CD14-positive monocyte (primary cell): ENCODE data around the gene PTPN20. TPM values are rescaled to one million over a fixed set of nuclear protein-coding genes. Genes with fewer than 3 reads are reported as not detected.

Source experiments
- DNase-seq, 3 donors: peaks; one replicate each; pipeline ENCODE4 v3.0.0-alpha.2; 2011 to 2022
- H2AFZ ChIP-seq: 2 replicates; pipeline ENCODE4 v1.6.0; 2012; ENCODE audit warnings: mild to moderate bottlenecking, low read depth, low read length, inconsistent platforms; ENCODE audit not compliant: insufficient read depth, poor library complexity, severe bottlenecking
- H3K27ac ChIP-seq, 2 donors: 1 replicate in 1 of 2; 2 replicates in 1 of 2; pipeline ENCODE4 v1.5.1; 2012 to 2013; ENCODE audit warnings: low read length in 2 of 2, control low read depth in 1 of 2, inconsistent platforms in 1 of 2, low read depth in 1 of 2, mild to moderate bottlenecking in 1 of 2
- H3K27me3 ChIP-seq, 2 donors: one replicate each; pipeline versions ENCODE4 v1.6.0 to v1.6.1; 2011 to 2013; ENCODE audit warnings: low read length in 2 of 2; ENCODE audit not compliant: control insufficient read depth in 2 of 2, insufficient read depth in 2 of 2
- H3K36me3 ChIP-seq, 2 donors: replicated peaks in 1 of 2; 1 replicate in 1 of 2; 2 replicates in 1 of 2; pipeline versions ENCODE4 v1.5.1 to v1.6.1; 2012 to 2013; ENCODE audit warnings: low read length in 2 of 2, control low read depth in 1 of 2, inconsistent platforms in 1 of 2, mild to moderate bottlenecking in 1 of 2; ENCODE audit not compliant: insufficient read depth in 2 of 2, control insufficient read depth in 1 of 2
- H3K4me1 ChIP-seq, 2 donors: 1 replicate in 1 of 2; 2 replicates in 1 of 2; pipeline versions ENCODE4 v1.5.1 to v1.6.1; 2012 to 2013; ENCODE audit warnings: low read length in 2 of 2, control low read depth in 1 of 2, inconsistent platforms in 1 of 2, mild to moderate bottlenecking in 1 of 2, moderate library complexity in 1 of 2; ENCODE audit not compliant: insufficient read depth in 2 of 2, control insufficient read depth in 1 of 2
- H3K4me2 ChIP-seq: replicated peaks from 2 replicates; pipeline ENCODE3; 2012; ENCODE audit warnings: low read length, moderate library complexity, mild to moderate bottlenecking; ENCODE audit not compliant: poor library complexity, severe bottlenecking; ENCODE audit errors: extremely low read depth
- H3K4me3 ChIP-seq, 3 experiments: fragments of 200-600 bp in 1 of 3; sonication (generic) in 1 of 3; replicated peaks in 1 of 3; 1 replicate in 2 of 3; 2 replicates in 1 of 3; pipeline ENCODE4 v1.5.1; 2011 to 2013; ENCODE audit warnings: low read length in 3 of 3, mild to moderate bottlenecking in 3 of 3, control low read depth in 2 of 3, low read depth in 2 of 3, inconsistent platforms in 1 of 3, moderate library complexity in 1 of 3
- H3K79me2 ChIP-seq: 2 replicates; pipeline ENCODE4 v1.6.0; 2012; ENCODE audit warnings: mild to moderate bottlenecking, control low read depth, inconsistent platforms, low read length, moderate library complexity; ENCODE audit not compliant: insufficient read depth
- H3K9ac ChIP-seq: 2 replicates; pipeline ENCODE4 v1.6.0; 2017; ENCODE audit warnings: low read length, mild to moderate bottlenecking; ENCODE audit not compliant: insufficient read depth, poor library complexity, severe bottlenecking
- H3K9me3 ChIP-seq, 2 donors: replicated peaks in 1 of 2; 1 replicate in 1 of 2; 2 replicates in 1 of 2; pipeline versions ENCODE4 v1.5.1 to v1.6.1; 2012 to 2013; ENCODE audit warnings: low read length in 2 of 2, control low read depth in 1 of 2; ENCODE audit not compliant: control insufficient read depth in 1 of 2, insufficient read depth in 1 of 2
- H4K20me1 ChIP-seq: 2 replicates; pipeline ENCODE4 v1.6.0; 2012; ENCODE audit warnings: mild to moderate bottlenecking, low read length, control low read depth, moderate library complexity; ENCODE audit not compliant: insufficient read depth
- H3K27ac Mint-ChIP-seq, 7 donors: one replicate each; pipeline ENCODE4 v1.8.0; 2020; ENCODE audit warnings: mild to moderate bottlenecking in 7 of 7, mixed read lengths in 7 of 7, moderate library complexity in 6 of 7, inconsistent platforms in 2 of 7
- H3K27me3 Mint-ChIP-seq, 3 donors: one replicate each; pipeline ENCODE4 v1.8.0; 2021 to 2022; ENCODE audit warnings: low read depth in 3 of 3, mild to moderate bottlenecking in 3 of 3, mixed read lengths in 3 of 3, moderate library complexity in 3 of 3, inconsistent platforms in 1 of 3
- H3K36me3 Mint-ChIP-seq, 2 donors: one replicate each; pipeline ENCODE4 v1.8.0; 2020; ENCODE audit warnings: mixed read lengths in 2 of 2, inconsistent platforms in 1 of 2, mild to moderate bottlenecking in 1 of 2
- H3K4me1 Mint-ChIP-seq: one replicate; pipeline ENCODE4 v1.8.0; 2020; ENCODE audit warnings: mild to moderate bottlenecking, mixed read lengths
- H3K4me3 Mint-ChIP-seq, 2 donors: one replicate each; pipeline ENCODE4 v1.8.0; 2020; ENCODE audit warnings: mild to moderate bottlenecking in 2 of 2, mixed read lengths in 2 of 2, moderate library complexity in 1 of 2
- H3K9me3 Mint-ChIP-seq, 7 donors: one replicate each; pipeline ENCODE4 v1.8.0; 2020 to 2022; ENCODE audit warnings: mixed read lengths in 7 of 7, mild to moderate bottlenecking in 6 of 7, moderate library complexity in 6 of 7, inconsistent platforms in 2 of 7
- WGBS: methylation state at CpG from one replicate; pipeline ENCODE4 v1.1.5; 2013; ENCODE audit warnings: missing lambda C conversion rate; ENCODE audit not compliant: insufficient coverage; 5-methylcytosine and 5-hydroxymethylcytosine counted together
- intact Hi-C, 2 donors: fragments of 100-400 bp; cut with micrococcal nuclease; formaldehyde crosslinking; loops; one replicate each; pipeline versions ENCODE4 v1.15.0 to v1.15.1; 2023
- polyA plus RNA-seq, 3 donors: library from polyadenylated mRNA; depleted of rRNA in 1 of 3; unstranded in 2 of 3; stranded (reverse) in 1 of 3; fragments of 300-500 nt in 2 of 3; fragments of >200 nt in 1 of 3; fragmentation: Illumina TruSeq in 2 of 3; gene quantifications; 1 replicate in 2 of 3; 2 replicates in 1 of 3; pipeline ENCODE4 v1.2.3, GENCODE V29; 2012 to 2021
- TF ChIP-seq, protein P1 (sequence below): fragments of 200-600 bp; IDR thresholded peaks from one replicate; pipeline ENCODE4 v1.8.0; 2022; ENCODE audit warnings: antibody characterized with exemption, mild to moderate bottlenecking

Gene PTPN20
- polyA plus RNA-seq, 3 donors, result 0.04 TPM; not detected in 2

DNA sequence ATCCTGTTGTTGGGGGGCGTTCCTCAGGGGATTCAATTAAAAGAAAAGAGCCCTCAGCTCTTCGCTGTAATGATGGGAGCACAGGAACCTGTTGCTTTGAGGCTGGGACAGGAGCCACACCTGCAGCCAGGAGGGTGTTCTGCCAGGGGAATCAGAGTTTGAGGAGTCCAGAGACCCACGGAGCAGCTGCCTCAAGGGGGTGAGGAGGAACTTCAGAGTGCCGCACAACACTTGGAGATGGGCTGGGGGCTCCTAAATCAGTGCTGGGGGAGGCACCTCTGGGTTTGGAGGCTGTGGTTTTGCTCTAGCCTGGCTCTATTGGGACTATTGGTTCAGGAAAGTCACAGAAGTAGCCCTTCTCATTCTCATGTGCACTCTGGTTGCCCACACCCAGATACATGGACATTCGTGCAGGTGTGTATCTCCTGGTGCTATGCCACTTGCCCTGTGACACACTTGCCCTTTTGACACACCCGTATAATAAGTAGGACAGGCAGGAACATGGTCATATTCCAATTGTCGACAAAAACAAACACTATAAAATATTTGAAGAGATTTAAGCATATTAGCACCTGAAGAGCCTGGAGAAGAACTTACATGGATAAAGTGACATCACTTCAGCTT, 98.1 kb downstream of the PTPN20 start:
- Histone ChIP-seq H3K4me2 (no peak overlapping the region), H3K4me3 (no peak overlapping the region), H3K79me2 (no peaks in the 10 kb centered on the region), H3K9ac (no peak overlapping the region), H3K9me3 (no peaks in the 10 kb centered on the region), H3K4me1 (no peaks in the 10 kb centered on the region), H3K36me3 (no peaks in the 10 kb centered on the region), H3K27ac (no peak overlapping the region), H2AFZ (no peak overlapping the region), H4K20me1 (no peaks in the 10 kb centered on the region), H3K27me3 (no peaks in the 10 kb centered on the region)
- intact Hi-C loops, result no loop called here
- peaks cover 2 to 7% (median 4%) of the 10 kb centered on the region in 3 donors for H3K27me3 Mint-ChIP-seq
- H3K9me3 Mint-ChIP-seq, result no peaks in the 10 kb centered on the region
- no peak overlapping the region for H3K4me3 Mint-ChIP-seq
- no peaks in the 10 kb centered on the region for H3K4me1 Mint-ChIP-seq
- TF ChIP-seq, protein P1, sequence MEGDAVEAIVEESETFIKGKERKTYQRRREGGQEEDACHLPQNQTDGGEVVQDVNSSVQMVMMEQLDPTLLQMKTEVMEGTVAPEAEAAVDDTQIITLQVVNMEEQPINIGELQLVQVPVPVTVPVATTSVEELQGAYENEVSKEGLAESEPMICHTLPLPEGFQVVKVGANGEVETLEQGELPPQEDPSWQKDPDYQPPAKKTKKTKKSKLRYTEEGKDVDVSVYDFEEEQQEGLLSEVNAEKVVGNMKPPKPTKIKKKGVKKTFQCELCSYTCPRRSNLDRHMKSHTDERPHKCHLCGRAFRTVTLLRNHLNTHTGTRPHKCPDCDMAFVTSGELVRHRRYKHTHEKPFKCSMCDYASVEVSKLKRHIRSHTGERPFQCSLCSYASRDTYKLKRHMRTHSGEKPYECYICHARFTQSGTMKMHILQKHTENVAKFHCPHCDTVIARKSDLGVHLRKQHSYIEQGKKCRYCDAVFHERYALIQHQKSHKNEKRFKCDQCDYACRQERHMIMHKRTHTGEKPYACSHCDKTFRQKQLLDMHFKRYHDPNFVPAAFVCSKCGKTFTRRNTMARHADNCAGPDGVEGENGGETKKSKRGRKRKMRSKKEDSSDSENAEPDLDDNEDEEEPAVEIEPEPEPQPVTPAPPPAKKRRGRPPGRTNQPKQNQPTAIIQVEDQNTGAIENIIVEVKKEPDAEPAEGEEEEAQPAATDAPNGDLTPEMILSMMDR, result no peak
- no peak for DNase-seq
- WGBS, result 84% methylated on average over 5 of the region's 7 CpGs
- H3K27ac Mint-ChIP-seq, result no peak overlapping the region
- H3K36me3 Mint-ChIP-seq, result no peaks in the 10 kb centered on the region

DNA sequence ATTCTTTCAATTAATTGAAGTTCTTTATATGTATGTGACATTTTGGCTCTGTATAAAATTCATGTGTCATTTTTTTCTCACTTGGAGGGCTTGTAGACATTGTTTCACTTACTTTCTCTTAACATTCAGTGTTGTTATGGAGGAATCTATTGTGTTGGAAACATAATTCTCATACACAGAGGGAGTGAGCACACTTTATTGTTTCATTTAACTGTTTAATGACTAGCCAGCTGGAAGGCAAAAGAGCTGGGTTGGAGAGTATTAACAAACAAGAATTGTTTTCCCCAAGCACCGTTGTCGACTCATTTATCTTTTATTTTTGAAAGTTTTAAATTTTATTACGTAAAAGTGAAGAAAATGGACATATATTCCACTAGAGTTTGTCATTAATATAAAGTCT, 98.8 kb downstream of the PTPN20 start:
- Histone ChIP-seq H3K4me1 (no peaks in the 10 kb centered on the region), H3K4me3 (no peak overlapping the region), H3K4me2 (no peak overlapping the region), H3K9me3 (no peaks in the 10 kb centered on the region), H3K9ac (no peak overlapping the region), H3K79me2 (no peaks in the 10 kb centered on the region), H2AFZ (no peak overlapping the region), H3K27ac (no peak overlapping the region), H3K27me3 (no peaks in the 10 kb centered on the region), H4K20me1 (no peaks in the 10 kb centered on the region), H3K36me3 (no peaks in the 10 kb centered on the region)
- no peak overlapping the region for H3K27ac Mint-ChIP-seq
- WGBS, result no CpG with 5 or more reads among the region's 3 CpGs
- TF ChIP-seq, protein P1, result no peak
- peaks cover 2 to 7% (median 4%) of the 10 kb centered on the region in 3 donors for H3K27me3 Mint-ChIP-seq
- no peak for DNase-seq
- no peak overlapping the region for H3K4me3 Mint-ChIP-seq
- H3K9me3 Mint-ChIP-seq, result no peaks in the 10 kb centered on the region
- H3K36me3 Mint-ChIP-seq, result no peaks in the 10 kb centered on the region
- intact Hi-C loops, result no loop called here
- H3K4me1 Mint-ChIP-seq, result no peaks in the 10 kb centered on the region
